IMR-90 (cell line): Measurements from ENCODE around the gene RFX5. TPM values are rescaled to one million over a fixed set of nuclear protein-coding genes. Genes with fewer than 3 reads are reported as not detected.

Experiments used
- ATAC-seq: fragments of 200-7000 bp; cut with Tn5 transposase; 2 replicates; pipeline ENCODE4 v1.9.1; 2020; ENCODE audit warnings: low read depth, mild to moderate bottlenecking, moderate library complexity
- BruUV-seq: library from RNA; stranded (reverse); fragments of 400-500 nt; replicated peaks from 2 replicates; lab custom pipeline; 2021; lab: Mats Ljungman, UMichigan
- CTCF ChIA-PET: fragments of 300-600 bp; formaldehyde crosslinking; extraction: SDS; loops from one replicate; lab custom pipeline; 2021; ENCODE audit warnings: antibody characterized with exemption; lab: Yijun Ruan, JAX
- POLR2A ChIA-PET: fragments of 300-600 bp; sonication (Branson Sonifier 250); formaldehyde crosslinking; loops from one replicate; lab custom pipeline; 2022; ENCODE audit warnings: antibody characterized with exemption; ENCODE audit not compliant: unreplicated experiment; lab: Charles Lee
- DNase-seq: peaks from one replicate; pipeline ENCODE4 v3.0.0; 2013
- H2AFZ ChIP-seq: replicated peaks from 2 replicates; pipeline ENCODE3; 2013; ENCODE audit warnings: low read length, mild to moderate bottlenecking; ENCODE audit not compliant: poor library complexity
- H2AK5ac ChIP-seq: 2 replicates; pipeline ENCODE4 v1.6.1; 2013; ENCODE audit warnings: low read depth, low read length, inconsistent platforms
- H2AK9ac ChIP-seq: replicated peaks from 2 replicates; pipeline ENCODE3; 2013; ENCODE audit warnings: mild to moderate bottlenecking, low read depth, low read length, moderate library complexity; ENCODE audit not compliant: poor library complexity
- H2BK120ac ChIP-seq: 2 replicates; pipeline ENCODE4 v1.6.1; 2013; ENCODE audit warnings: low read depth, low read length, inconsistent platforms
- H2BK15ac ChIP-seq: 3 replicates; pipeline ENCODE4 v1.6.1; 2013; ENCODE audit warnings: low read depth, low read length, inconsistent platforms
- H2BK20ac ChIP-seq: 2 replicates; pipeline ENCODE4 v1.6.1; 2013; ENCODE audit warnings: low read depth, mild to moderate bottlenecking, inconsistent platforms, low read length, moderate library complexity
- H2BK5ac ChIP-seq: 2 replicates; pipeline ENCODE4 v1.6.1; 2013; ENCODE audit warnings: mild to moderate bottlenecking, low read depth, low read length, inconsistent platforms; ENCODE audit not compliant: poor library complexity, severe bottlenecking
- H3K14ac ChIP-seq: replicated peaks from 2 replicates; pipeline ENCODE4 v1.6.1; 2013; ENCODE audit warnings: low read depth, low read length, inconsistent platforms
- H3K18ac ChIP-seq: 2 replicates; pipeline ENCODE4 v1.6.1; 2013; ENCODE audit warnings: low read depth, low read length, control low read depth
- H3K23ac ChIP-seq: 2 replicates; pipeline ENCODE4 v1.6.1; 2013; ENCODE audit warnings: low read depth, low read length, inconsistent platforms
- H3K27ac ChIP-seq: 2 replicates; pipeline ENCODE4 v1.5.1; 2013; ENCODE audit warnings: mild to moderate bottlenecking, control low read depth, low read length; ENCODE audit not compliant: insufficient read depth
- H3K27me3 ChIP-seq: 2 replicates; pipeline ENCODE4 v1.6.1; 2013; ENCODE audit warnings: low read length; ENCODE audit not compliant: control insufficient read depth, insufficient read depth
- H3K36me3 ChIP-seq: 2 replicates; pipeline ENCODE4 v1.6.1; 2013; ENCODE audit warnings: low read length, mixed read lengths; ENCODE audit not compliant: control insufficient read depth, insufficient read depth
- H3K4ac ChIP-seq: 2 replicates; pipeline ENCODE4 v1.6.1; 2013; ENCODE audit warnings: low read depth, low read length, inconsistent platforms
- H3K4me1 ChIP-seq: 2 replicates; pipeline ENCODE4 v1.6.1; 2013; ENCODE audit warnings: low read length, mixed read lengths; ENCODE audit not compliant: control insufficient read depth, insufficient read depth
- H3K4me2 ChIP-seq: 2 replicates; pipeline ENCODE4 v1.6.1; 2013; ENCODE audit warnings: low read depth, mild to moderate bottlenecking, control low read depth, low read length, moderate library complexity
- H3K4me3 ChIP-seq: 2 replicates; pipeline ENCODE4 v1.5.1; 2013; ENCODE audit warnings: low read depth, mild to moderate bottlenecking, control low read depth, low read length, moderate library complexity; ENCODE audit not compliant: insufficient read depth
- H3K56ac ChIP-seq: 2 replicates; pipeline ENCODE4 v1.6.1; 2013; ENCODE audit warnings: low read length, inconsistent platforms; ENCODE audit not compliant: insufficient read depth; ENCODE audit errors: extremely low read depth
- H3K79me1 ChIP-seq, 2 experiments: 2 replicates each; pipeline ENCODE4 v1.6.1; 2013; ENCODE audit warnings: low read length in 2 of 2, inconsistent platforms in 1 of 2, low read depth in 1 of 2
- H3K9ac ChIP-seq: 2 replicates; pipeline ENCODE4 v1.6.1; 2013; ENCODE audit warnings: low read depth, low read length, control low read depth
- H3K9me1 ChIP-seq: 2 replicates; pipeline ENCODE4 v1.6.1; 2013; ENCODE audit warnings: low read length, inconsistent platforms; ENCODE audit not compliant: insufficient read depth
- H3K9me3 ChIP-seq: 2 replicates; pipeline ENCODE4 v1.6.1; 2013; ENCODE audit warnings: low read length; ENCODE audit not compliant: control insufficient read depth, insufficient read depth
- H4K20me1 ChIP-seq: 2 replicates; pipeline ENCODE4 v1.6.1; 2013; ENCODE audit warnings: low read length, inconsistent platforms; ENCODE audit not compliant: insufficient read depth
- H4K5ac ChIP-seq: 2 replicates; pipeline ENCODE4 v1.6.1; 2013; ENCODE audit warnings: mild to moderate bottlenecking, low read depth, low read length, control low read depth
- H4K8ac ChIP-seq, 2 experiments: 2 replicates each; pipeline ENCODE4 v1.6.1; 2013; ENCODE audit warnings: low read depth in 2 of 2, low read length in 2 of 2, control low read depth in 1 of 2, inconsistent platforms in 1 of 2
- H4K91ac ChIP-seq: 2 replicates; pipeline ENCODE4 v1.6.1; 2013; ENCODE audit warnings: low read depth, low read length, inconsistent platforms; ENCODE audit not compliant: insufficient read depth
- CEBPB ChIP-seq: IDR thresholded peaks from 2 replicates; pipeline ENCODE4 v1.6.1; 2012; ENCODE audit warnings: low read depth, low read length, improper control_type of control experiment
- ELK1 ChIP-seq: fragments of 150-350 bp; IDR thresholded peaks from 2 replicates; pipeline ENCODE4 v1.6.1; 2016; ENCODE audit warnings: low read depth, mild to moderate bottlenecking, low read length, moderate library complexity, borderline replicate concordance
- MAFK ChIP-seq: IDR thresholded peaks from 2 replicates; pipeline ENCODE4 v1.6.1; 2012; ENCODE audit warnings: low read depth, low read length, improper control_type of control experiment
- USF2 ChIP-seq: fragments of 150-350 bp; IDR thresholded peaks from 2 replicates; pipeline ENCODE4 v1.6.1; 2017; ENCODE audit warnings: mild to moderate bottlenecking, antibody characterized with exemption, low read length, low read depth
- WGBS, 2 experiments: methylation state at CpG; one replicate each; pipeline versions ENCODE4 v1.1.5 to v1.1.7; 2013; ENCODE audit warnings: missing lambda C conversion rate in 2 of 2; ENCODE audit not compliant: insufficient read length in 1 of 2; ENCODE audit errors: extremely low coverage in 2 of 2; 5-methylcytosine and 5-hydroxymethylcytosine counted together
- dilution Hi-C: fragments of 300-500 bp; cut with HindIII; formaldehyde crosslinking; loops from one replicate; pipeline ENCODE4 v1.14.3; 2018; ENCODE audit warnings: low sequenced_read_pairs; ENCODE audit not compliant: unreplicated experiment
- in situ Hi-C: fragments of 300-500 bp; cut with MboI; formaldehyde crosslinking; loops from 3 replicates; pipeline ENCODE4 v1.14.3; 2019; ENCODE audit warnings: low sequenced_read_pairs, inconsistent platforms, mixed read lengths
- intact Hi-C: fragments of 100-400 bp; cut with micrococcal nuclease; formaldehyde crosslinking; loops from 2 replicates; pipeline ENCODE4 v1.10.0; 2022
- polyA plus RNA-seq, 3 experiments: library from polyadenylated mRNA; depleted of rRNA; stranded (reverse); fragments of >200 nt; gene quantifications; 2 replicates each; pipeline ENCODE4 v1.2.3, GENCODE V29; 2012; ENCODE audit warnings: low replicate concordance in 1 of 3
- total RNA-seq: library from RNA; depleted of rRNA; stranded (reverse); fragments of >200 nt; gene quantifications from 2 replicates; pipeline ENCODE4 v1.2.3, GENCODE V29; 2012

The RFX5 gene
- total and polyA plus RNA-seq, 2 of the 4 experiments (the other 2 are of a cell fraction) = 29.3 to 44.4 TPM

- intact Hi-C loops = no loop called here
- DNase-seq = peak; percentile 35
- H3K23ac ChIP-seq = 0 out of 2 replicates have a peak overlapping the region, but pooled peaks have one; percentile 63
- peak overlapping the region; percentile 62; the same call in 1 of the 2 replicates for H3K9ac ChIP-seq
- TF ChIP-seq ELK1 (no peak), MAFK (no peak), CEBPB (peak; percentile 69), USF2 (no peak)
- WGBS, 2 experiments = 0% methylated on average over 1 of the region's 9 CpGs; no CpG with 5 or more reads in 1 of the 2 experiments
- H4K20me1 ChIP-seq = no peaks in the 10 kb centered on the region
- peak overlapping the region; percentile 8; the same call in 1 of the 2 replicates for H4K5ac ChIP-seq
- peak overlapping the region; percentile 78 for H2AFZ ChIP-seq
- POLR2A ChIA-PET = interaction anchor here (0.6 kb wide), 1 partner anchor 21 kb away, joined by 3 read pairs; no protein-coding TSS in a partner anchor
- no peak overlapping the region for H2BK20ac ChIP-seq
- H3K27me3 ChIP-seq = no peaks in the 10 kb centered on the region
- H3K18ac ChIP-seq = no peak overlapping the region
- H3K27ac ChIP-seq = peak overlapping the region; percentile 15; the same call in 1 of the 2 replicates
- peaks cover 0 to 10% of the 10 kb centered on the region in 2 experiments; a peak in 1 of 4 replicates for H3K79me1 ChIP-seq
- no peak overlapping the region for H2BK15ac ChIP-seq
- peaks cover 8% of the 10 kb centered on the region for H3K9me1 ChIP-seq
- H4K91ac ChIP-seq = no peak overlapping the region
- H3K56ac ChIP-seq = no peak overlapping the region
- in situ Hi-C loops = no loop called here
- H4K8ac ChIP-seq = peak overlapping the region in 1 of 2 experiments; percentile 93; a peak in 2 of 4 replicates
- peaks cover 14% of the 10 kb centered on the region for H3K4me1 ChIP-seq
- peak overlapping the region; percentile 95; the same call in 1 of the 2 replicates for H3K14ac ChIP-seq
- H2BK5ac ChIP-seq = no peak overlapping the region
- no peak overlapping the region for H2BK120ac ChIP-seq
- ATAC-seq = peak; percentile 18
- H2AK9ac ChIP-seq = no peak overlapping the region
- H3K4me3 ChIP-seq = peak overlapping the region; percentile 50
- BruUV-seq = no TSS peak
- no peak overlapping the region for H3K4ac ChIP-seq
- H3K9me3 ChIP-seq = no peaks in the 10 kb centered on the region
- no peak overlapping the region for H2AK5ac ChIP-seq
- CTCF ChIA-PET = interaction anchor here (1.0 to 1.1 kb wide), 2 partner anchors 11 to 31 kb away, joined by 3 to 4 read pairs; no protein-coding TSS in a partner anchor
- peaks cover 10% of the 10 kb centered on the region; the same call in 1 of the 2 replicates for H3K36me3 ChIP-seq
- dilution Hi-C loops = no loop called here
- peak overlapping the region; percentile 84 for H3K4me2 ChIP-seq
These were observed 24.5 kb upstream of the RFX5 start for GRCh38 chr1:151371370-151372057.
